HK-2 (cell line): ENCODE measurements around the gene TUBE1.
A peak's percentile ranks its signal among the peaks of the same experiment; 100 is the strongest.

Experiments used
- DNase-seq: peaks from one replicate; pipeline ENCODE4 v3.0.0-alpha.2; 2018; ENCODE audit not compliant: unreplicated experiment

The TUBE1 gene

GRCh38 chr6:112036088-112036637 is 51.1 kb downstream of the TUBE1 start:
- DNase-seq: no peak

GRCh38 chr6:112034616-112034995 is 52.7 kb downstream of the TUBE1 start:
- no peak for DNase-seq

GRCh38 chr6:112033791-112034615 is 53.3 kb downstream of the TUBE1 start:
- DNase-seq: no peak

- no peak for DNase-seq
Measured at GRCh38 chr6:112032728-112033127, 54.6 kb downstream of the TUBE1 start.

- no peak for DNase-seq
Measured at GRCh38 chr6:112031960-112032359, 55.3 kb downstream of the TUBE1 start.

- no peak for DNase-seq
Measured at GRCh38 chr6:112030961-112031660, 56.2 kb downstream of the TUBE1 start.

GRCh38 chr6:112030206-112030960 is 56.9 kb downstream of the TUBE1 start:
- DNase-seq: no peak

- DNase-seq: peak; percentile 50
Measured at GRCh38 chr6:112029045-112029822, 58.0 kb downstream of the TUBE1 start.

GRCh38 chr6:112027942-112028674 is 59.2 kb downstream of the TUBE1 start:
- no peak for DNase-seq

GRCh38 chr6:112026933-112027332 is 60.3 kb downstream of the TUBE1 start:
- DNase-seq: no peak

GRCh38 chr6:112024464-112024863 is 62.8 kb downstream of the TUBE1 start:
- no peak for DNase-seq

GRCh38 chr6:112022749-112023148 is 64.5 kb downstream of the TUBE1 start:
- DNase-seq: no peak

GRCh38 chr6:112021691-112022310 is 65.5 kb downstream of the TUBE1 start:
- DNase-seq: no peak
